GM19023 (cell line): ENCODE results near the gene GBP2.
"Not testable (repeated sequence)": the region's sequence is repeated elsewhere in the genome, so short reads cannot be mapped to it uniquely, and the experiment has no call there.

ENCODE experiments used
- ATAC-seq: cut with Tn5 transposase; IDR thresholded peaks from one replicate; pipeline ENCODE4 v1.9.1; 2021; ENCODE audit warnings: mild to moderate bottlenecking, moderate library complexity; ENCODE audit not compliant: unreplicated experiment

Gene GBP2

GRCh38 chr1:89126602-89127565 lies 970 bp upstream of the GBP2 start:
- not testable (repeated sequence) for ATAC-seq

GRCh38 chr1:89125240-89125912 lies 538 bp downstream of the GBP2 start:
- ATAC-seq: peak; percentile 41

- ATAC-seq: no peak
Measured at GRCh38 chr1:89121641-89122040, 4.3 kb downstream of the GBP2 start.

DNA sequence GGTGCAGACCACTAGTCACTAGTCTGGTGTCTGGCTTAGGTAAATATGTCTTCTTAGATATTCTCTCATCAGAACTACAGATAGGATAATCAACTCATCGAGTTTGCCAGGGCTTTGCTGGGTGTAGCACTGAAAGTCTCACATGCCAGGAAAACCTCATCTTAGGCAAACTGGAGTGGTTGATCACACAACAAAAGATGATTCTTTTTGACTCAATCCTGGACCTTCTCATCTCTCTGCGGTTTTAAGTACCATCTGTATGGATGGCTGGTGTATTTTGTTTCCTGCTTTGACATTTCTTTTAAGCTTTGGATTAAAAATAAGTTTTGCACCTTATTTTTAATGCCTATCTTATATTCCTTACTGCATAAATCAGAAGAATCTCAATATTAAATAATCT lies 11.3 kb downstream of the GBP2 start:
- ATAC-seq: no peak

- no peak for ATAC-seq
Measured at GRCh38 chr1:89112871-89113613, 12.9 kb downstream of the GBP2 start.

DNA sequence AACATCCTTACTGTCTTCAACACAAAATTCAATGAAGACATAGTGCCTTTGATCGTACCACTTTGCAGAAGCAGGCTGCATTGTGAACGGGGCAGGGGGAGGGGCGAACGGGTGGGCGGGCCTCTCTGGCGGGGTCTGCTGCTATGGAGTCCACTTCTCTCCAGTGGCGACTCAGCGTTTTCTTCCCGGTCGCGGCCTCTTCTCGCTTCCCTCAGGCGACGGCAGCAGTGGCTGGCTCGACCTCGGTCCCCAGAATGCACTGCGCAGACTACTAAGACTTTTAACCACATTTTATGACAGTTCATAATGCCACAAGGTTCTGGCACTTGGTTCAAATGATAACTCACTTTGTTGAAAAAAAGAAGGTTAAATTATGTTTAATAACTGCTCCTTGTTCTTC lies 21.2 kb downstream of the GBP2 start:
- no peak for ATAC-seq

DNA sequence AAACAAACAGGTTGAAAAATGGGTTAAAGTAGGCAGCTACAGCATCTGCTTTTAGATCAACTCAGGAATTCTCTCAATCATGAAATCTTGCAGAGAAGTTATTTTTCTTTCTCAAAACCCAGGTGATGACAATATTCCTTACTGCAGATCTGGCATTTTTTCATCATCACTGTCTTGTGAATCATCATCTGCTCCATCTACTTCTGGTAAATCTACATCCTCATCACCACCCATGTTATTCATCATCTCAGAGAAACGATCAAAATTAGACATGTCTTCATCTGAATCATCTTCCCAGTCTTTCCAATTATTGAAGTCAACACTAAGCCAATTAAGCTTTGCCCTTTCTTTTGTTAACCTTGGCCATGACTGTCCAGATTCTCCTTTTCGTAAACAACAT lies 21.8 kb downstream of the GBP2 start:
- no peak for ATAC-seq

GRCh38 chr1:89102021-89102420 lies 23.9 kb downstream of the GBP2 start:
- ATAC-seq: no peak

DNA sequence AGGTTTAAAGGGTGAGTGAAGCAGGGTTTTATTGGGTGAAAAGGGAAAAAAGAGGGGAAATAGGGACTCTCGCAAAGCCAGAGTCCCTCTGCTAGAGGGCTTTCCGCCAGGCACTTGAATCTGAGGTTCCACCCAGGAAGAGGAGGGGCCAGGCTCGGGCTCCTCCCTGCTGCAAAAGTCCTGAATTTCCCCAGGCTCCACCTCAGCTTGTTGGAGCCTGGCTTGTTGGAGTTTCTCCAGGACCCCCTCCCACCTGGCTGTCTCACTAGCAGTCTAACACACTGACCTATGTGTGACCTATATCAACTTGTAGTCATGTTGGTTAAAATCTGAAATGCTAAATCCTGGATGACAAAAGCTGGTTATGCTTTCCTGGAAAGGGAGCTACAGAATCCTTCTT lies 25.5 kb downstream of the GBP2 start:
- no peak for ATAC-seq

DNA sequence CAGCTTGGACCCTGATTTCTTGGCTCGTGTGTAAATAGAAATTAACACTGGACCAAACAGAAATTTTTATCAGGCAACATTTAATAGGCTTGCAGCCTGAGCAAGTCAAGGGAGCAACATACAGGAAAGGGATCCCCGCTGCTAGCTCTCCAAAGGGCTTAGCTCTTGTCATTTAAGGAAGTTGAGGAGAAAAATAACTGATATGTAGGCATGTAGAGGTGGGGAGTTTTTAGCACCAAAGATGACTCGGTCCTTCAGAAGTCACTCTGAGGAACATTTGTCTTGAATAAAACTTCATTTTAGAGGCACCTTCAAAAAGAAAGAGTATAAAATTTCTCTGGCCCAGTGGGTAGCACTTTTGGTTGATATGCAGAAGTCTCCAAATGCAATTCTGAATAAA lies 27.1 kb downstream of the GBP2 start:
- ATAC-seq: no peak

- no peak for ATAC-seq
Measured at GRCh38 chr1:89095737-89096136, 30.2 kb downstream of the GBP2 start.

DNA sequence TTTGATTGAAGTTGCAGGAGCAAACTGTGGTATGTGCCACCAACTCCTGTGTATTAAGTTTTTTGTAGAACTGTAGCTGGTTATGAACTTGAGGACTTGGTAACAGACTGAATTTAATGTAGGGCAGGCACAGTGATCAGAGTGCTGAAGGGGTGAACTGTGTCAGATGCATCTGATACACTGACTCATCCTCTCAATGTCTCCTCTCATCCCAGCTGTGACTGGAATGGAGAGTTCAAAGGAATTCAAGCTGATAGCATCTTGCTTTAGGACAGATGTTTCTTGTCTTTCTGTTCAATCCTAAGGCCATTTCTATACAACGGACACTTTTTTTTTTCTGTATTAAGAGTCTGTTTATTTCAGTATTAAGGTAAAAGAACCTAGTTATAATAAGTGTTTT lies 36.0 kb downstream of the GBP2 start:
- ATAC-seq: no peak

- no peak for ATAC-seq
Measured at GRCh38 chr1:89088572-89088971, 37.3 kb downstream of the GBP2 start.

DNA sequence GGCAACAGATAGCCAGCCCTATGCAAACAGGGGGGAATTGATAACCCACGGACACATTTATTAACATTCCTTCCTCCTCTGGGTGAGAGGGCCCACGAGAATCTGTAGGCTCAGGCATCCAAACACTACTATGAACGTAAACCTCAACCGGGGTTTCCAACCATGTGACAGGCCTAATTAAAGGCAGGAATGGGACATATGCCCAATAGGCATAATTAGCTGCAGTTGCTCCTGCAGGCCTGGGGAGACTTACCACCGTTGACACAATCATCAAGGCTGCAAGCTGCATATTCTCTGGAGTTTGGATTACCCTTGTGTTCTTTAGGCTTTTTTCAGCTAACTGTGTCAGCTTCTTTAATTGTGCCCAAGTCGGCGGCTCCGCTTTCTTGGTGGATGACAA lies 38.7 kb downstream of the GBP2 start:
- ATAC-seq: no peak

DNA sequence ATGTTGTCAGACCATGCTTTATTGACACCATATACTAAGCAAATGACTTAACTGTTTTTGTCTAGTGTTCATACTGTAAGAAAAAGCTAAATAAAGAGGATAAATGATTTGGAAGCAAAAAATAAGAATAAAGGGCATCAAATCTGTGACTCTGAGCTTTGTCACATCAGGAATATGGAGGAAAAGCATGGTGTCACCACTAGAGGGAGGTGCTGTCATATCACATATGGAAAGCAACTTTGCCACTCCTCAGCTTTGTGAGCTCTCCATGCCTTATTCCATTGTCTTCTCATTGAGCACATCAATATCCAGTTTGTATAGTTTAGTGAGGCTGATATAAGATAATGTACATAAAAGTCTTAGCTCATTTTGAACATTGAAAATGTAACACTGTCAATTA lies 40.1 kb downstream of the GBP2 start:
- ATAC-seq: no peak

DNA sequence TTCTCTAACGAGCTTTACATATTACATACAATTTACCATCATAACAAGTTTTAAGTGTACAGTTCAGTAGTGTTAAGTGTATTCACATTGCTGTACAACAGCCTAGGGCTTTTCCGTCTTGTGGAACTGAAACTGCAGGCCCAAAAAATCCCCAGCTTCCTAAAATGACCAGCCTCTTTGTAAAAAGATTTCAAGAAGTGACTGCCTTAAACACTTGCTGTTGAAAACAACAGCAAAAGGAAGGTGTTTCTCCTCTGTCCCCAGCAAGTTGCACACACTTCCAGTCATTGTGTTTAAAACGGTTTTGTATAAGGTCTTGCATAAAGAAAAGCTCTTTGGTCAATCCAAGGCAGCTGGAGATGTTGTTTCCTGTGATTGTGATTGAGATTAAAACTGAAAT lies 44.9 kb downstream of the GBP2 start:
- ATAC-seq: no peak

- not testable (repeated sequence) for ATAC-seq
Measured at GRCh38 chr1:89080068-89080467, 45.8 kb downstream of the GBP2 start.

- not testable (repeated sequence) for ATAC-seq
Measured at GRCh38 chr1:89072466-89073065, 53.3 kb downstream of the GBP2 start.

GRCh38 chr1:89070509-89070908 lies 55.4 kb downstream of the GBP2 start:
- ATAC-seq: no peak

DNA sequence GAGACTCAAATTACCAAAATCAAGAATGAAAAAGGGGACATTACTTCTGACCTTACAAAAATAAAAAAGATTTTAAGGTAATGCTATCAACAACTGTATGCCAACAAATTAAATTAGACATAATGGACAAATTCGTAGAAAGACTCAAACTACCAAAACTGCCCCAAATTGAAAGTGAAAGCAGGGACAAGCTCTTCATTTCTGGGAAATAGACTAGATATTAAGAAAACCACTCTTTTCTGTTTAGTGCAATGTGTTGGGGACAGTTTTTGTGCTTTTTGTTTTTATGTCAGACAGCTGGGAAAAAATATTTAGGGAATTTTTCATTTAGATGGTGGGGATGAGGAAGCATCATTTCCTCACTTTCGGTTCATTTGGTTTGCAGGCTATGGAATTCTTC lies 56.0 kb downstream of the GBP2 start:
- ATAC-seq: no peak

GRCh38 chr1:89068291-89068690 lies 57.6 kb downstream of the GBP2 start:
- no peak for ATAC-seq
